HG02571 (cell line): ENCODE measurements around the gene TM4SF18.

Source experiments
- ATAC-seq: cut with Tn5 transposase; IDR thresholded peaks from one replicate; pipeline ENCODE4 v1.9.1; 2021; ENCODE audit warnings: mild to moderate bottlenecking, moderate library complexity; ENCODE audit not compliant: unreplicated experiment

TM4SF18 gene

GRCh38 chr3:149291178-149291577, 42.3 kb downstream of the TM4SF18 start:
- ATAC-seq: no peak

DNA sequence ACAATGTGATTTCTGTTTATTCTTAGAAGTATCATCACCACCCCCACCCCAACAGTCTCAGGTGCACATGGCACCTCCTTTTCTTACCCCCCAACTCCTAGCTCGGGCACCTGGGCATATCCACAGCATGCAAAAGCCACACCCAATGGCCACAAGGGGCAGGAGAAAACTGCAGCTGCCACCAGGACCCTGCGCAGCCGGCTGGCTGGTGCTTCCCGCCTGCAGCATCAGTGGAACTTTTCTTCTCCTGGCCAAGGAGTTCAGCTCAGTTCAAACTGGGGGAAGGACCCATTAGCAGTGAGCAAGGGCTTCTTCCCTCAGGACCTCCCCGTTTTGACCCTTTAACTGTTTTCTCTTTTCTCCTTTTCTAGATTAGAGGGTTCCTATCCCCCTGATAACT, 44.8 kb downstream of the TM4SF18 start:
- ATAC-seq: no peak

DNA sequence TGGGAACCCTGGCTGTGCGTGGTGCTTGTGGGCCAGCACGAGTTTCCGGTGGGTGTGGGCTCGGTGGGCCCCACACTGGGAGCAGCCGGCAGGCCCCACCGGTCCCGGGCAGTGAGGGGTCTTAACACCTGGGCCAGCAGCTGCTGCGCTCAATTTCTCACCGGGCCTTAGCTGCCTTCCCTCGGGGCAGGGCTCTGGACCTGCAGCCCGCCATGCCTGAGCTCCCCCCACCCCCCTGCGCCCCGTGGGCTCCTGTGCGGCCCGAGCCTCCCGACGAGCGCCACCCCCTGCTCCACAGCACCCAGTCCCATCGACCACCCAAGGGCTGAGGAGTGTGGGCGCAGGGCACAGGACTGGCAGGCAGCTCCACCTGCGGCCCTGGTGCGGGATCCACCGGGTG, 49.4 kb downstream of the TM4SF18 start:
- no peak for ATAC-seq

DNA sequence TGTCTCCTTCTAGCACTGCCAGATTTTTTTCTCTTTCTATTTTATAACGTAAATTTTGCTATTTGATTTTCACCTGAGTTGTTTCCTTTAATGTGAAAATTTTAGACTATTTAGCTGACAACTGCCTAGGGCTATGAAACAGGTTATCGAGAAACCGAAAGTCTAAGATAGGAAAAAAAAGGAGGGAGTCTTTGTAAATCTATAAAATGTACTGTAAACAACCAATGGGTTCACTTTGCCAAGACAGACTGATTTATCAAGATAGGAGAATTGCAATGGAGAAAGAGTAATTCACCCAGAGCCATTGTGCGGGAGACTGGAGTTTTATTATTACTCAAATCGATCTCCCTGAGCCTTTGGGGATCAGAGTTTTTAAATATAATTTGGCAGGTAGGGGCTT, 50.0 kb downstream of the TM4SF18 start:
- no peak for ATAC-seq

GRCh38 chr3:149282836-149283235, 50.6 kb downstream of the TM4SF18 start:
- no peak for ATAC-seq

- no peak for ATAC-seq
Observed at GRCh38 chr3:149282322-149282721, 51.1 kb downstream of the TM4SF18 start.

DNA sequence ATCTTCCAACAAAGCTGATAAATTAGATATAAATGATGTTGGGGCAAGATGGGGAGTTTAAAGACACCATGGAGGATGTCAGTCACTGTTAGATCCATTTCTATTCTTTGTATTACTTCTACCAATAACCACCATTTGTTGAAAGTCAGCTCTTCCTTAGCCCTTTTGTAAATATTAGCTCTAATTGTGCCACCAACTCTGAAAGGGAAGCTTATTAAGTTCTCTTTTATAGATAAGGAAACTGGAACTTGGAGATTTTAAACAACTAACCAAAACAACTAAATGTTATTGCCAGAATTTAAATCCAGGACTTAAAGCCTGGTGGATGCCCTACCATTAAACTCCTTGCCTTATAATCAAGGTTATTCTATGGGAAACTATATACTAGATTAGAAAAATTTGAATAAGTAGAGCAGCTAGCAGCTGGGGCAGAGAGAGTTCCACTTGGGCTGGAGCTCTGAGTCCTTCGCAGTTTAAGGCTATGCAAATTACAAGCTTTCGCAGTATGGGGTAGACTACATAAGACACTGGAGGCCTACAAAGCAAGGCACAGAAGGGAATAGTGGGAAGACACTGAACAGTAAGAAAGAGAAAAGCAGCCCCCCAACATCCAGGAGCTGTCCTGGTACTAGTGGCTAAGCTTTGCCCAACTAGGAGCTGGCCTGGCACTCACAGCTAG, 52.6 kb downstream of the TM4SF18 start:
- no peak for ATAC-seq

DNA sequence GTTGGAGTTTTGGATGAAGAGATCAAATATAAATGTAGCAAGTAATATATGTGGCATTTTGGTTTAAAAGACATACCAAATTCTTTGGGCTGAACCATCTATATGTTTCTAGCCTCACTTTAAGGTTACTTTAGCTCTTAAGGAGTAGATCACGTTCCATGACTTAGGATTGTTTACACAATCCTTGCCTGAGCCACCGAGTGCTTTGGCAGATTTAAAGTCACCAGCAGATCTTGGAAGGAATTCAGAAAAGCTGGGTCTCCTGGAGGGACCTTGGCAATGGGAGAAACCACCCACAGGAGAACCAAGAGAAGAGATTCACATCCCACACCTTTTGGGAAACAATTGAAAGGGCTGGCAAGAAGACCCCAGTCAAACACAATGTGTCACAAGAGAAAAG, 54.5 kb downstream of the TM4SF18 start:
- ATAC-seq: no peak

DNA sequence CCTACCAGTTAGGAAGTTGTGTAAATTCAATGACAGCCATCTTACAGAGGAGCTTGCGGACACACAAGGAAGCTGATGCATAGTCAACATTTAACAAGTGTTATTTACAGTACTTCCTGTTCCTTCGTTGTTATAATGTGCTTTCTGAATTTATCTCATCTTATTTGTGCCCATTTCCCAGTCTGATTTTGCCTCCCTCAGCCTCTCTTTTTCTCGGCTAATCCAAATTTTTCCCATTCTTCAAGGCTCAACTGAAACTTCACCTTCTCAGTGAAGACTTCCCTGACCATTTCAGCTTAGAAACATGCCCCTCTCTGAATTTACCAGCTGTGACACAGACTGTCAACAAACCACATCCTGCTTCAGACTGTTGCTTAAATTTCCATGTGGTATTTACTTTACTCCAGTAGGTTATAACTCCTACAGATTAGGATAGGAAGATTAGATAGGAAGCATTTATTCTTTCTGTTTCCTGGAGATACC, 56.1 kb downstream of the TM4SF18 start:
- no peak for ATAC-seq

DNA sequence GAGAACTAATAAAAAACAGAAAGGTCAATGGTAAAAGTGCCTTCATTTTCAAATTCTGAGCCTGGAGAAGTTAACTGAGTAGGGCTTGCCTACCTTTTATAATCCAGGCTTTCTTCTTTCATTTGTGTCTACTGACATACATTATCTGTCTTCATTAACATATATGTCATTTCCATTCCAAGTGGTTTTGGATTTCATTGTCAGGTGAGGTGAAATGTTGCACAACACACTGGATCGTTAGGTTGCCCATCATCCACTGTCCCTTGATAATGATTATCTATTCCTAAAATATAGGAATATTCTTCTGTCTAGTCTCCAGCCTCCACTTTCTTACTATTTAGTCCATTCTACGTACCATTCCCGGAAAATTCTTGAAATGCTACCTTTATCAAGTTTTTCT, 56.8 kb downstream of the TM4SF18 start:
- ATAC-seq: no peak

DNA sequence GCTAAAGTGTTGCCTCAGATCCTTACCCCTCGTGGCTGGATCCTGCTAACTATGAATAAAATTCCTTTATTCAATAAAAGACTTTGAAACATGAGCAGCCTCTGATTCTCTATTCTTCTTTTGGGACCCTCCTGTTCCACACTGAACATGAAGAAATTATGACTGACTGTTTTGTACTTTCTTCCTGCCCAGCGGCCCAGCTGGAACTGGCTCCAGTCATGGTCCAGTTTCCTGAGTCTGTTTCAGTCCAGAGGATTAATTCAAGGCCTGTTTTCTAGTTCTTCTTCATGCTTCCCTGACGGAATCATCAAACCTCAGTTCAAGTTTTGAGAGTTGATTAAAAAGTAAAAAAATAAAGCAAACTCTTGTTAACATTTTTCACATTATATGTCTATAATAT, 59.2 kb downstream of the TM4SF18 start:
- ATAC-seq: no peak

- peak; percentile 86 for ATAC-seq
Observed at GRCh38 chr3:149273096-149273751, 60.2 kb downstream of the TM4SF18 start.

- no peak for ATAC-seq
Observed at GRCh38 chr3:149271669-149272068, 61.8 kb downstream of the TM4SF18 start.

DNA sequence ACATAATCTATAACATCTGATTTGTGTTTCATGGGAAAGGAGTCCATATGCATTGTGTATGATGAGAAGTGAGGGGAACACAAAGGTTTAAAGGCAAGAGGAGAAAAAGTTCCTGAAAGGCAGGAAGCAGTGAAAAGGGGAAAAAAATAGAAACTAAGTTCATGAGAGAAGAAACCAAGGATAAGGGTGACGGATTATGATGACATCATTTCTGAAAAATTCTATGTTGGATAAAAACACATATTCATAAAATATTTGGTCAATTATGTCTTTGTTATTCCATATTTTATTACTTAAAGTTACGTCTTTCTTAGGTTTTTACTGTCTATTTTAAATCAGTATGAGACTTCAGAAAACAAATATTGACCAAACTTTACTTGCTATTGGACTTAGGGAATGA, 63.3 kb downstream of the TM4SF18 start:
- ATAC-seq: no peak

DNA sequence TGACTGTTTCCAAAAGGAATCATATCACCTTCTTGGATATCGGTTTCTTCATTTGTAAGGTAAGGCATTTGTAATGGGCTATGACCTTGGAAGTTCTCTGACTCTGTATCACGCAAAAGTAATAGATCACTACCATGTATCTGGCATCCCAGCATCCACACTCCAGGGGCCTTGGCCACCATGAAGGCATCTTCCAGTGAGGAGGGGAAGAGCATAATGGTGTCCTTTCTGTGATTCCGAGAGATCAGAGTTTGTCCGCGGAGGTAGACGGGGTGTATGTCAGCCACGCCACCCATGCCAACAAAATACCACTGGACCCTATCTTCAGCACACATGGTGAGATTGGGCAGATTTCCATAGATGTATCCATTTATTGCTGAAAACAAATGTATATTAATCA, 63.7 kb downstream of the TM4SF18 start:
- no peak for ATAC-seq
